Body of pancreas (tissue), 4 donors: Measurements from ENCODE around the gene RFC2. TPM values are rescaled to one million over a fixed set of nuclear protein-coding genes. Genes with fewer than 3 reads are reported as not detected.

Source experiments
- ATAC-seq: fragments of 150-250 bp; one replicate; pipeline ENCODE4 v1.9.1; 2016
- DNase-seq, 4 donors: peaks; one replicate each; pipeline ENCODE4 v3.0.0-alpha.2; 2019
- H3K27ac ChIP-seq, 4 donors: fragments of 200-600 bp; sonication (generic); 1 replicate in 3 of 4; 2 replicates in 1 of 4; pipeline versions ENCODE4 v1.5.1 to v1.6.1; 2016 to 2019; ENCODE audit warnings: mild to moderate bottlenecking in 1 of 4, mixed read lengths in 1 of 4, moderate library complexity in 1 of 4
- H3K27me3 ChIP-seq, 2 donors: fragments of 200-600 bp; sonication (generic); one replicate each; pipeline ENCODE4 v1.6.0; 2016; ENCODE audit warnings: mild to moderate bottlenecking in 1 of 2
- H3K36me3 ChIP-seq, 2 donors: fragments of 200-600 bp; sonication (generic); replicated peaks in 1 of 2; 2 replicates each; pipeline ENCODE4 v1.5.1; 2016; ENCODE audit warnings: low read depth in 2 of 2; ENCODE audit not compliant: insufficient read depth in 1 of 2
- H3K4me1 ChIP-seq: fragments of 200-600 bp; sonication (generic); one replicate; pipeline ENCODE4 v1.6.0; 2016
- H3K4me3 ChIP-seq, 2 donors: fragments of 200-600 bp; sonication (generic); 1 replicate in 1 of 2; 2 replicates in 1 of 2; pipeline ENCODE4 v1.5.1; 2016 to 2019
- H3K9me3 ChIP-seq, 3 donors: fragments of 200-600 bp; sonication (generic); 1 replicate in 2 of 3; 2 replicates in 1 of 3; pipeline ENCODE4 v1.5.1; 2016
- CTCF ChIP-seq, 7 experiments: fragments of 450-650 bp in 4 of 7; fragments of 200-600 bp in 3 of 7; sonication (generic) in 3 of 7; IDR thresholded peaks; one replicate each; pipeline ENCODE4 v1.5.1; 2016 to 2019; ENCODE audit warnings: antibody characterized with exemption in 7 of 7
- POLR2A ChIP-seq, 3 donors: fragments of 450-650 bp; IDR thresholded peaks; one replicate each; pipeline ENCODE4 v1.6.1; 2016; ENCODE audit warnings: antibody characterized with exemption in 3 of 3, mild to moderate bottlenecking in 2 of 3
- WGBS, 2 donors: methylation state at CpG; one replicate each; pipeline ENCODE4 v1.1.5; 2017; 5-methylcytosine and 5-hydroxymethylcytosine counted together
- intact Hi-C: fragments of 100-400 bp; cut with DNase I; formaldehyde crosslinking; loops from one replicate; pipeline ENCODE4 v1.15.1; 2023
- total RNA-seq, 2 donors: library from RNA; depleted of rRNA; stranded (reverse); fragments of >200 nt; gene quantifications; one replicate each; pipeline ENCODE4 v1.1.0, GENCODE V29; 2016

RFC2 gene
- total RNA-seq, 2 donors from 2014 or later = 7.9 to 10.1 TPM

- TF ChIP-seq CTCF (IDR thresholded peaks at IDR 0.05) (no peak), POLR2A (IDR thresholded peaks at IDR 0.05) (no peak)
- Histone ChIP-seq H3K27me3 (no peaks in the 10 kb centered on the region), H3K36me3 (peaks cover 0 to 15% of the 10 kb centered on the region in 2 donors), H3K4me1 (peaks cover 9% of the 10 kb centered on the region), H3K4me3 (no peak overlapping the region), H3K9me3 (no peaks in the 10 kb centered on the region), H3K27ac (no peak overlapping the region)
- ATAC-seq (peak; percentile 24), DNase-seq (no peak)
- intact Hi-C loops = no loop called here
- WGBS, 2 donors = 39 to 46% methylated on average over 11 to 13 of the region's 13 CpGs
Observed at GRCh38 chr7:74233655-74234285, 20.4 kb downstream of the RFC2 start.

GRCh38 chr7:74231232-74231590, 23.0 kb downstream of the RFC2 start:
- no peak for ATAC-seq

GRCh38 chr7:74230446-74231231, 23.6 kb downstream of the RFC2 start:
- ATAC-seq (no peak), DNase-seq (peak in 1 of 4 donors; percentile 41)
- Histone ChIP-seq H3K9me3 (no peaks in the 10 kb centered on the region), H3K36me3 (peaks cover 0 to 4% of the 10 kb centered on the region in 2 donors), H3K27ac (no peak overlapping the region), H3K27me3 (no peaks in the 10 kb centered on the region), H3K4me1 (peaks cover 9% of the 10 kb centered on the region), H3K4me3 (no peak overlapping the region)
- intact Hi-C loops = no loop called here
- TF ChIP-seq CTCF (IDR thresholded peaks at IDR 0.05) = no peak
- TF ChIP-seq POLR2A (IDR thresholded peaks at IDR 0.05) = no peak
- WGBS, 2 donors = 88 to 96% methylated on average over 15 of the region's 15 CpGs

More at GRCh38 chr7:74231232-74231590, 23.0 kb downstream of the RFC2 start:
- 86 to 91% methylated on average over 12 of the region's 12 CpGs for WGBS, 2 donors
- intact Hi-C loops = no loop called here
- DNase-seq = no peak
- TF ChIP-seq CTCF (IDR thresholded peaks at IDR 0.05) (no peak), POLR2A (IDR thresholded peaks at IDR 0.05) (no peak)
- H3K4me1 ChIP-seq = peaks cover 9% of the 10 kb centered on the region
- no peak overlapping the region for H3K27ac ChIP-seq
- H3K9me3 ChIP-seq = no peaks in the 10 kb centered on the region
- peaks cover 0 to 4% of the 10 kb centered on the region in 2 donors for H3K36me3 ChIP-seq
- no peaks in the 10 kb centered on the region for H3K27me3 ChIP-seq
- no peak overlapping the region for H3K4me3 ChIP-seq

- 96 to 98% methylated on average over 9 of the region's 9 CpGs for WGBS, 2 donors
- no peak for DNase-seq
Observed at GRCh38 chr7:74228951-74229900, 25.0 kb downstream of the RFC2 start.

More at GRCh38 chr7:74228951-74229900, 25.0 kb downstream of the RFC2 start:
- no peak for TF ChIP-seq CTCF (IDR thresholded peaks at IDR 0.05)
- TF ChIP-seq POLR2A (IDR thresholded peaks at IDR 0.05) = no peak
- ATAC-seq = no peak
- Histone ChIP-seq H3K27me3 (no peaks in the 10 kb centered on the region), H3K4me3 (no peak overlapping the region), H3K27ac (no peak overlapping the region), H3K36me3 (no peaks in the 10 kb centered on the region), H3K4me1 (peaks cover 8% of the 10 kb centered on the region), H3K9me3 (no peaks in the 10 kb centered on the region)
- intact Hi-C loops = no loop called here
